ENCODE measurements around the gene MAFB.
"Not testable (repeated sequence)": the region's sequence is repeated elsewhere in the genome, so short reads cannot be mapped to it uniquely, and the experiment has no call there.

Gene MAFB

GRCh38 chr20:40689100-40689942 is at the start of gene MAFB:
Gene MAFB (minus strand): TSS chr20:40689236. CDS start chr20:40688850, 386 bp downstream.
- DNase-seq (ENCODE audit: low read depth) = peak; percentile 72

GRCh38 chr20:40736468-40736867 is 47.4 kb upstream of the MAFB start:
- not testable (repeated sequence) for DNase-seq (ENCODE audit: low read depth)

- DNase-seq (ENCODE audit: low read depth) = no peak
These were observed 40.0 kb upstream of the MAFB start for GRCh38 chr20:40728996-40729395.

GRCh38 chr20:40728470-40728869 is 39.4 kb upstream of the MAFB start:
- peak; percentile 40 for DNase-seq (ENCODE audit: low read depth)

- no peak for DNase-seq (ENCODE audit: low read depth)
These were observed 38.9 kb upstream of the MAFB start for GRCh38 chr20:40727960-40728359.

GRCh38 chr20:40726776-40727175 is 37.7 kb upstream of the MAFB start:
- DNase-seq (ENCODE audit: low read depth) = no peak

- DNase-seq (ENCODE audit: low read depth) = no peak
These were observed 35.5 kb upstream of the MAFB start for GRCh38 chr20:40724566-40724965.

- DNase-seq (ENCODE audit: low read depth) = no peak
These were observed 31.8 kb upstream of the MAFB start for GRCh38 chr20:40720826-40721225.

GRCh38 chr20:40720099-40720498 is 31.1 kb upstream of the MAFB start:
- DNase-seq (ENCODE audit: low read depth) = no peak

- no peak for DNase-seq (ENCODE audit: low read depth)
These were observed 30.1 kb upstream of the MAFB start for GRCh38 chr20:40718982-40719729.

- DNase-seq (ENCODE audit: low read depth) = no peak
These were observed 29.4 kb upstream of the MAFB start for GRCh38 chr20:40718214-40718977.

- no peak for DNase-seq (ENCODE audit: low read depth)
These were observed 28.4 kb upstream of the MAFB start for GRCh38 chr20:40717343-40717865.

GRCh38 chr20:40715491-40715890 is 26.5 kb upstream of the MAFB start:
- no peak for DNase-seq (ENCODE audit: low read depth)

GRCh38 chr20:40714916-40715315 is 25.9 kb upstream of the MAFB start:
- DNase-seq (ENCODE audit: low read depth) = no peak

GRCh38 chr20:40714109-40714508 is 25.1 kb upstream of the MAFB start:
- DNase-seq (ENCODE audit: low read depth) = no peak

- DNase-seq (ENCODE audit: low read depth) = no peak
These were observed 24.5 kb upstream of the MAFB start for GRCh38 chr20:40713508-40713907.

GRCh38 chr20:40711079-40711478 is 22.0 kb upstream of the MAFB start:
- DNase-seq (ENCODE audit: low read depth) = no peak

- no peak for DNase-seq (ENCODE audit: low read depth)
These were observed 21.6 kb upstream of the MAFB start for GRCh38 chr20:40710603-40711002.

GRCh38 chr20:40706977-40707582 is 18.0 kb upstream of the MAFB start:
- peak; percentile 52 for DNase-seq (ENCODE audit: low read depth)

- DNase-seq (ENCODE audit: low read depth) = no peak
These were observed 16.4 kb upstream of the MAFB start for GRCh38 chr20:40705413-40705812.

- no peak for DNase-seq (ENCODE audit: low read depth)
These were observed 15.8 kb upstream of the MAFB start for GRCh38 chr20:40704828-40705227.

Data from ELR (cell line).